NCI-H2171 (cell line): ENCODE results near the gene ZC3H13.
A peak's percentile ranks its signal among the peaks of the same experiment; 100 is the strongest.

ENCODE experiments used
- DNase-seq: peaks from one replicate; lab custom pipeline; 2025; lab: John Stamatoyannopoulos, UW

Gene ZC3H13, protein sequence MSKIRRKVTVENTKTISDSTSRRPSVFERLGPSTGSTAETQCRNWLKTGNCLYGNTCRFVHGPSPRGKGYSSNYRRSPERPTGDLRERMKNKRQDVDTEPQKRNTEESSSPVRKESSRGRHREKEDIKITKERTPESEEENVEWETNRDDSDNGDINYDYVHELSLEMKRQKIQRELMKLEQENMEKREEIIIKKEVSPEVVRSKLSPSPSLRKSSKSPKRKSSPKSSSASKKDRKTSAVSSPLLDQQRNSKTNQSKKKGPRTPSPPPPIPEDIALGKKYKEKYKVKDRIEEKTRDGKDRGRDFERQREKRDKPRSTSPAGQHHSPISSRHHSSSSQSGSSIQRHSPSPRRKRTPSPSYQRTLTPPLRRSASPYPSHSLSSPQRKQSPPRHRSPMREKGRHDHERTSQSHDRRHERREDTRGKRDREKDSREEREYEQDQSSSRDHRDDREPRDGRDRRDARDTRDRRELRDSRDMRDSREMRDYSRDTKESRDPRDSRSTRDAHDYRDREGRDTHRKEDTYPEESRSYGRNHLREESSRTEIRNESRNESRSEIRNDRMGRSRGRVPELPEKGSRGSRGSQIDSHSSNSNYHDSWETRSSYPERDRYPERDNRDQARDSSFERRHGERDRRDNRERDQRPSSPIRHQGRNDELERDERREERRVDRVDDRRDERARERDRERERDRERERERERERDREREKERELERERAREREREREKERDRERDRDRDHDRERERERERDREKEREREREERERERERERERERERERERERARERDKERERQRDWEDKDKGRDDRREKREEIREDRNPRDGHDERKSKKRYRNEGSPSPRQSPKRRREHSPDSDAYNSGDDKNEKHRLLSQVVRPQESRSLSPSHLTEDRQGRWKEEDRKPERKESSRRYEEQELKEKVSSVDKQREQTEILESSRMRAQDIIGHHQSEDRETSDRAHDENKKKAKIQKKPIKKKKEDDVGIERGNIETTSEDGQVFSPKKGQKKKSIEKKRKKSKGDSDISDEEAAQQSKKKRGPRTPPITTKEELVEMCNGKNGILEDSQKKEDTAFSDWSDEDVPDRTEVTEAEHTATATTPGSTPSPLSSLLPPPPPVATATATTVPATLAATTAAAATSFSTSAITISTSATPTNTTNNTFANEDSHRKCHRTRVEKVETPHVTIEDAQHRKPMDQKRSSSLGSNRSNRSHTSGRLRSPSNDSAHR (N-terminal part only)

DNA sequence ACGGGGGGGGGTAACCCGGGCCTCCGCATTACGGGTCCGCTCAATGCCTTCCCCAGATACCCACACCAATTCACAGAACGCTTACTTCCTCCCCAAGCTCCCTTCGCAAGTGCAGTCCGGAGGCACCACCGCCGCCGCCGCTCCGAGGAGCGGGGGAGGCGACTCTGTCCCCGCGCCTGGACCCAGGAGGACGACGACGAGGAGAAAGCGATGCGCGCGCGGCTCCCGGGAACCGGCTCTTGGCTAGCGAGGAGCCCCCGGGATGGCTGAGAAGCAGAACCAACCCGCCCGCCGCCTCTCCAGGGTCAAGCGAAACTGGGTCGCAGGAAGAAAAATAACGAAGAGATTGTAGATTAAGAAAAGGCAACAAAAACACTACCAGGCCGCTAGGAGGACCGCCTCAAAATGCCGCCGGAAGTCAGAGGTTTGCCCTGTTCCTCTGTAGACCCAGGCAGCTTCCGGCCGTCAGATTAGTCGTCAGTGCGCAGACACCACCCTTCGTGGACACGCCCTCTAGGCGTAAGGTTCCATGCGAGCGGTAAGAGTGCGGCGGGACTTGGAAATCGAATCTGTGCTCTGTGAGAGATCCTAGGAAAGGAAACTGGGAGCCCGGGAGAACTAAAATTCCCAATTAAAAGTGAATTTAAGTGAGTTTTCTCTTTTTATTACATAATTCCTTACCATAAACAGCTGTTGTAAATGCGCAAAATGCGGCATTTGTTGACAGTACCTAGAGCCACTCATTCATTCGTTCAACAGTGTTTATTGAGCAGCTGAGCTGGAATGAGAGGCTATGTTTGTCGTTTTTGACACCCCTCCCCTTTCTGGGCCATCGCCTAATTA, at the start of gene ZC3H13:
TSS of gene ZC3H13 (minus strand) at position 428 of the 843 bp plus-strand sequence. CDS start 7,239 bp downstream, outside the sequence.
- DNase-seq = peak; percentile 73

DNA sequence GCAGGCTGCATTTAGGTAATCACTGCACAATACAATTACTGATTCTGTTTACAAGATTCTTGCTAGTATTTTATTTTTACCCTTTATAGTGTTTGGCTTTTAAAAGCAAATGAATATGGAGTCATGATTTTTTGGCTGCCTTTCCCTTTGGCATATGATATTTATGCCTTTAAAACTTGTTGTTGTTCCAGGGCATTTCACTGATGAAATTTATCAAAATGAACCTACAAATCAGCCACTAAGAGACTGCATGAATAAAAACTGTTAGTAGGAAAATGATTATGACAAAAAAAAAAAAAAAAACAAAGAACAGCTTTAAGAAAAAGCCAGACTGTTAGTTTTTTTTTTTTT, 49.7 kb upstream of the ZC3H13 start:
- DNase-seq = no peak

DNA sequence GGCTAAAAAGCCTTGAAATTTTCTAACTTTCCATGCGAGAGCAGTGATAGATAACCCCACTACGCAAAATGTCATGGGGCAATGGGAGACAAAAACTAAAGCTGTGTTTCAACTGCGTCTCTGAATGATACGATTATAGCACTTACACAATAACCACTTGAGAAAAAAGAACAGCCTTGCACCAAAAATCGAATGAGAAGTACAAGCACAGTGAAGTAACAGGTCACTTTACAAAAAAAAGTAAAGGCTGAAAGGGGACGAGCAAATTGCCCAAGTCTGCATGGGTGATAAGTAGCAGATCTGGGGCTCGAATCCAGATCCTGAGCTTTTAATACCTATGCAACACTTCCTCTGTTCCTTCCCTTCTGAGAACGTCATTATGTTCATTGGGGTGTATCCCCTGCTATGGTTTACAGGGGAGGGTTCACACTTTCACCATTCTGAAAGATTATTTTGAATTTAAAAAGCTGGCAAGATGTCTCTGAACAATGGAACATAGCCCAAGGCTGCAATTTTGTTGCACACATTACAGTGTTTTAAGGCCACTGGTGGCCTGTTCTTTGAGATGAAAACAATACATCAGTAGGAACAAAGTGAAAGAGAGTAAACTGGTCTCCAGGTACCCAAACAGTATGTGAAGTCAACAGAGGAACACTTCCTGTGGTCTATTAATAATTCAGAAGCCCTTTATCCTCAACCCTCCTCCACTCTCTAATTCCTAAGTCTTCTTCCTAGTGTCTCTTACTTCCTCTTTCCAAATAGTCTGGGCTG, 49.1 kb upstream of the ZC3H13 start:
- DNase-seq = no peak

DNA sequence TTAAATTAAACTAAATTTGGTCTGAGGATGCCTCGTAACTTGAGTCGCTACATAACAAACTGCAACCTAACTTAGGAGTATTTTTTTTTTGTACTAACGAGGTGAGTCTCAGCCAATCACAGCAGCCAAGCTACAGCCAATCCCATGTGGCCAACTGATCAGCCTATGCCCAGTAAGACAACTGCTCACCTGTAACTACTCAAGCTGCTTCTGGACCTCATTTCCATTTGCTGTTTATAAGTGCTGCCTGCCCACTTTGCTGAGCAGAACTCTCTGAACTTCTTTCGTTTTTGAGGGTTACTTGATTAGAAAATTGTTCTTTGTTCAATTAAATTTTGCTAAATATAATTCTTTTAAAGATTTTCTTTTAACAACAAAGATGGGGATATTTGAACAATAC, 48.5 kb upstream of the ZC3H13 start:
- no peak for DNase-seq

DNA sequence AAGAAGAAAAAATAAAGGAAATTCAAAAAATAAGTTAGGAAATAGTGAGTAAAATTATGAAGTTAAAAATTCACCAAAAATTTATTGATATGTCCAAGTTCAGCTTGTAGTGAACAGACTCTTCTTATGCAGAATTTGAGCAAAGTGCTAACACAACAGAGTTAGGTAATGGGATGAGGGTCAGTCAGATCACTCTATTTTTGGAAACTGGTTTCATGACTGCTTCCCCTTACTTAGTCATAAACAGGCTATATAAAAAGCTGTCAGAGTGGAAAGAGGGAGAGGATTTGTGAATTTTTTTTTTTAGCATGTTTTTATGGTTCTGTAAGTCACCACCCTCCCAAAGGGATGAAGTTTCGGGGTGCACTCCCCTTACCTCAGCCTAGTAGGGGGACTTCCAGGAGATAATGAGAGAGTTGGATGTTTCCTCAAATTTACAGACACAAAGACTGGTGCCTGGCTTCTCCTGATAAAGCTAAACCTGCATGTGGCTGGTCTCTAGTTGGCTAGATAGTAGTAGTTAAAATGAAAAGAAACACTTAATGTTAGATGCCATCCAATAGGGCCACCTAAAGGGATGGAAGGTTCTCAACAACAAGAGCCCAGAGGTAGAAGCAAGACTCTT, 47.8 kb upstream of the ZC3H13 start:
- DNase-seq = no peak

DNA sequence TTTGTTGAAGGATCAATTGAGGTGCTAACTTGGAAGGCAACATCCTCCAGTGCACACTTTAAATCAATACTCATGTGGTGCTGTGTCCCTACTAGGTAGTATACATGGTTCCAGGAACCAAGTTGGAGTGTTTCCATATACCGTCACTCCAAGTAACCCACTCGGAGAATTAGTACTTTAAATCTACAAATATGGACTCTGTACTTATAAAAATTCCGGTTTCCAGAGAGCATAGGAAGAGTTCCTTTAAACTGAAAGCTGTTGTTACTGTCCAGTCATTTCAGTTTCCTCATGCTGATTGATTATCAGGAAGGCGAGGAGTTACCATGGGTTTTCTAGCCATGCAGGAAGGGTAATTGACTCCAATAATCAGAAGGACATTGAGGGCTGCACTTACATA, 45.1 kb upstream of the ZC3H13 start:
- DNase-seq = no peak

DNA sequence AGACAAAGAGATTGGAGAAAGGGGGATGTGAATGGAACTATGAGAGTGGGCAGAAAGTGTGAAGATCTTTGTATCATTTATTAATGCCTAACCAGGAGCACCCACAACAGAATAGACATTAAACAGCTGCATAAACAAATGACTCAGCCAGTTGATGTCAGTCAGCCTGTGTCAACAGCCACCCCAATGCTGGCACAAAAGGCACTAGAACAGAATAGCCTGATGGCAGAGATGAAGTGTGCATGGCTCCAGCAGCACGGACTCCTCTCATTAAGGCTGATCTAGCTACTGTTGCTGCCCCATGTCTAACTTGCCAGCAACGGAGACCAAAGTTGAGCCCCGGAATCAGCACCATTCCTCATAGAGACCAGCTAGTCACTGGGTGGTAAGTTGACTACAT, 44.5 kb upstream of the ZC3H13 start:
- no peak for DNase-seq

DNA sequence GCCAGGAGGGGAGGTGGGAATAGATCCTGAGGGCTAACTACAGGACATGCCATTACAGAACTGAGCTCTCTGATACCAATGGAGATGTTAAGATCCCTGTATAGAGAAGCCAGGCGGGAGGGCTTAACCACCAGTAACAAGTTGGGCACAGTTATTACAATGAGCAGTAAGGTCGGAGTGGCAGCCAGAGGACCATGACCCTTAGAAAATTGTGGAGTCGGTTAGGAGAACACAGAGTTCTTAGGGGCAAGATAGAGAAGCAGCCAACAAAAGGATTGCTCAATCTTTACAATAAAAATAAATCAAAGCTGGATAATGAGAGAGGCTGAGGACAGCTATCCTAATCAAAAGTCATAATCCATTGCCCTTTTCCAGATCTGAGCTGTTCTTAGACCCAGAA, 41.9 kb upstream of the ZC3H13 start:
- DNase-seq = no peak

DNA sequence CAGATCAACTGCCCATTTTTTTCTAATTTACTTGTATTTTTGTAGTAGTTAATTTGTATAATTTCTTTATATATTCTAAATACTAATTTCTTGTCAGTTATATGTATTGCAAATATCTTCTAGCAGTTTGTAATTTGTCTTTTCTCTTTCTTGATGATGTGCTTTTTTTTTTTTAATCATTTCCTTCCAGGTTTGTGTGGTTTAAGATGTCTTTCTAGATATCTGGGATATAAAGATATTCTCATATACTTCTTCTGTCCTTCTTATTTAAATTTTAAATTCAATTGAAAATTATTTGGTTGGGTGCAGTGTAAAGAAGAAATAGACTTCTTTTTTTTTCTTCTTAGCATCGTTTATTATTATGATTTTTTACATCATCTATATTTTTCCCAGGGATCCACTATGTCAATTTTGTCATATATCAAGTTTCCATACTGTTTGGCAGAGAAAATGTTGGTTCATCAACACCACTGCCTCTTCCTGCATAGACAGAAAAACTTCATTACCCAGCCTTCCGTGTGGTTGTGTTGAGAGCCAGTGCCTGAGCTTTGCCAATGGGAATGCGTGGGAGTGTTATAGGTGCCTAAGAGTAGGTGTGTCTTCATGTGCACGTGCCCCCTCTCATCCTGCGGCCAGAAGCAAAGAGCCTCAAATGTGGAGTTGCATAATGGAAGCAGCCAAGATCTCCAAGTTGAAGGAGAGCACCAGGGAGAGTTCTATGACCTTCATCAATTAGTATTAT, 36.4 kb upstream of the ZC3H13 start:
- no peak for DNase-seq

DNA sequence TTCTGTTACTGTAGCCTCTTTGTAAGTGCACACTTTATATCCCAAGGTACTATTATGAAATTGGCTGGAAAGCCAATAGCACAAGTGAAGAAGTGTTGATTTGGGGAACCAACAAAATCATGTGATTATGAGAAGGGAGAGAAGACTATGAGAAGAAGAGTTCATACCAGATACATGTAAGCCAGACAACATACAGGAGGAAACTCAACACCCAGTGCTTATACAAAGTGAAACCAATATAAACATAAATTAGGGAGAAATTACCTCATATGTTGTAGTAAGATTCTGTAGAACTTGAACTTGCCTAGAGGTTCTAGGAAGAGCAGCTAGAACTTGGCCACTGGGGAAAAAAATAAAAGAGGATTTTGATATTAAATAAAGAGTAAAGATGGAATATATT, 34.9 kb upstream of the ZC3H13 start:
- no peak for DNase-seq

DNA sequence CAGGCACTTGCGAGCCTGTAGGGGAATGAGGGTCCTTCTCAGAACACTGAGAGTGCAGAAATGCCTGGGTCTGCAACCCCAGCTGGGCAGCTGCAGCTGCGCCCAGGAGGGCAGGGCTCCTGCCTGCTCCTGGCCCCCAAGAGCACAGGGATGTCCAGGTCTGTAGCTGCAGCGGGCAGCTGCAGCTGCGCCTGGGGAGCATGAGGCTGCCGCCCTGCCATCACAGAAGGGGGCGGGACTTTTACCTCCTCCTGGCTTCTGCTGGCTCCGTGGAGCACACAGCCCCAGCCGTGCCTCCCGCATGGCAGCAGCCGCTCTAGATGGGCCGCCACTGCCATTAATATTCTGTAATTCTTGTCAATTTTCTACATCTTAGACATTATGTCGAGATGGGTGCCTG, 34.4 kb upstream of the ZC3H13 start:
- DNase-seq = no peak

DNA sequence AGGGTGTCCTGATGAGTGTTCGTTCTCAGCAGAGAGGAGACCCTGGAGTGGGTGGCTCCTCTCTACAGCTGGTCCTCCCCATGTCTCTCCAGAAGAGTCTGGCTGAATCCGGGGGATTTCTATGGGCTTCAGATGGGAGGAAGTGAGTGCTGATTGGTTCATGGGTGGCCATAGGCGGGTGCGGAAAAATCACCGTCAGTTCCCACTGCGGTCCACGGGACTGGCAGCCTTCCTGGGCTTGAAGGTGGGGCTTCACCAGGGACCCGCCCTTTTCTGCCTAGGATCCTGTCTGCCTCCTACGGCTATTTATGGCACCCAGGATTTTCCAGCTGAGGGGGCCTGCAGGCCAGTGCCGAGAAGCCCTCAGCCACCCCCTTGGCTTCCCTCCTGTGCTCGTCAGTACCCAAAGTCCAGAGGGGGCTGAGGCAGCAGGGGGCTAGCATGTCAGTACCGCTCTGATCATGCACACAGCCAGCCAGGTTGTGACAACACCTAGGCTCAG, 33.9 kb upstream of the ZC3H13 start:
- no peak for DNase-seq

DNA sequence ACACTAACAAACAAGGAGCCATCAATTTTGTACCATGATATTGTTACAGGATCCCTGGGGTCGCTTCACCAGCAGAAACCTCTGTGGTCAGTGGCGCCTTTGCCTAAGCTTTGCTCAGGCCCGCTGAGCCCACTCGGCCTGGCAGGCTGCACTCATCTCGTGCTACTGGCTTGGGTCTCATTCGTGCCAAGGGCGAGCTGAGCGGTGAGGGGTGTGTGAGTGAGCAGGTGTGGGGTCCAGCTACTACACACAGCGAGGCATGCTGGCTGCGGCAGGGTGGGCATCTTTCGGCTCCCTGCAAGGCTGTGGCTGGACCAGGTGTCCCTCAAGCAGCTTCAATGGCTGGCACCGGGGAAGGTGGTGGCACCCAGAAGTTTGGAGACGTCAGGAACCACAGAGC, 33.2 kb upstream of the ZC3H13 start:
- DNase-seq = no peak

DNA sequence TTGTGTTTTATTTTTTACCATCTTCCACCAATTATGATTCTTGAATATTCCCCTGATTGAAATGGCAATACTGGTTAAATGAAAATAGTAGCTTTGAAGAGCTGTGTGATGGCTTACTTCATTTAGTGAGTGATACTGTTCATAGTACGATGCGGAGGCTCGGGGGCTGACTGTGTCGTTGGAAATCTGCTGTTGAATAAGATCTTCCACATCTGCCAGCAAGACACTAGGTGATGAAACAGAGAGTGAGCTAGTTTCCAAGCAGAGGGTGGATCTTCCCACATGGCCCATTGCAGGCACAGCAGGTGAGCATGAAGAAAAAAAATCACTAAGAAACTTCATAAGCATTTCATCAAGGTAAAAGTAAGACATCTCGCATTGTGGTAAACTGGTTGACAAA, 29.8 kb upstream of the ZC3H13 start:
- no peak for DNase-seq

DNA sequence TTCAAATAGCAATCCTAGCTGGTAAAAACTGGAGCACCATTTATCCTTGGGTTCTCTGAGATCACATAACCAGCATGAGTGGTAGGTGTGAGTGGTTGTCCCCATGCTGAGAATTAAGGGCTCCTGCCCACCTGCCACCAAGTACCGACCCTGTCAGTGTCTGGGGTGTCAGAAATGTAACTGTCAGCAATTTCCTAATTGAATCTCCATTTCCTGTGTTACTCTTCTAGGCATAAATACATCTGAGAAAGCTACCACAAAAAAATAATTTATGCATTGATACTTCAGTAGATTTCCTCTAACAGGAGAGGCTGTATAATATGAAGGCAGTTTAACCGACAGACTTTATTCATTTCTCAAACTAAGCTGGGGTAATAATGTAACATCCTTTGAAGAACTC, 27.2 kb upstream of the ZC3H13 start:
- DNase-seq = no peak

DNA sequence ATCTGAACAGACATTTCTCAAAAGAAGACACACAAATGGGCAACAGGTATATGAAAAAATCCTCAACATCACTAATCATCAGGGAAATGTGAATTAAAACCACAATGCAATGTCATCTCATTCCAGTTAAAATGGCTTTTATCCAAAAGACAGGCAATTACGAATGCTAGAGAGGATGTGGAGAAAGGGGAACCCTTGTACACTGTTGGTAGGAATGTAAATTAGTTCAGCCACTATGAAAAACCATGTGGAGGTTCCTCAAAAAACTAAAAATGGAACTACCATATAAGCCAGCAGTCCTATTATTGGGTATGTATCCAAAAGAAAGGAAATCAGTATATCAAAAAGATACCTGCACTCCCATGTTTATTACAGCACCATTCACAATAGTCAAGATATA, 24.7 kb upstream of the ZC3H13 start:
- DNase-seq = no peak

DNA sequence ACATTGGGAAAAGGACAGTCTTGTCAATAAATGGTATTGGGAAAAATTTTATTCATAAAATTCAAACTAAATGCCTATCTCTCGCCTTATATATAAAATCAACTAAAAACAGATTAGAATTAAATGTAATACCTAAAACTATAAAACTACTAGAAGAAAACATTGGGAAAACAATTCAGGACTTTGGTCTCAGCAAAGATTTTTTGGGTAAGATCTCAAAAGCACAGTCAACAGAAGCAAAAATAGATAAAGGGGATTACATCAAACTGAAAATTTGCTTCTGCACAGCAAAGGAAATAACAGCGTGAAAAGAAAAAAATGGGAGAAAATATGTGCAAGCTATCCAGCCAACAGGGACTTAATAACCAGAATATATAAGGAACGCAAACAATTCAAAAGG, 24.3 kb upstream of the ZC3H13 start:
- no peak for DNase-seq

DNA sequence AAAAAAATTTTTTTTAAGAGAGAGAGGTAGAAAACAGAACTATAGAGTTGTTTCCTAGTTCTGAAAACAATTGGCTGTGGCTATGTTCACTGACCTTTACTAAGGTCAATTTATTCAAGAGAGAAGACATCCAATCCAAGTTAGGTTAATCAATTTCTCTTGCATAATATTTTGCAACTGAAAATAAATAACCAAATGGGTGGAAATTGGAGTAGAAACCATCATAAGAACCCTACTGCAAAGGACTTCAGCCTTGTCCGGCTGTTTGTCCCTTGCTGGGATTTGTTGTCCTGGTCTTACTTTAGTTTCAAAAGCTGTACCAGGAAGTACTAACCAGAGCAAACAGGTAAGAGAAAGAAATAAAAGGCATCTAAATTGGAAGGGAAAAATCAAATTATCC, 23.3 kb upstream of the ZC3H13 start:
- no peak for DNase-seq

DNA sequence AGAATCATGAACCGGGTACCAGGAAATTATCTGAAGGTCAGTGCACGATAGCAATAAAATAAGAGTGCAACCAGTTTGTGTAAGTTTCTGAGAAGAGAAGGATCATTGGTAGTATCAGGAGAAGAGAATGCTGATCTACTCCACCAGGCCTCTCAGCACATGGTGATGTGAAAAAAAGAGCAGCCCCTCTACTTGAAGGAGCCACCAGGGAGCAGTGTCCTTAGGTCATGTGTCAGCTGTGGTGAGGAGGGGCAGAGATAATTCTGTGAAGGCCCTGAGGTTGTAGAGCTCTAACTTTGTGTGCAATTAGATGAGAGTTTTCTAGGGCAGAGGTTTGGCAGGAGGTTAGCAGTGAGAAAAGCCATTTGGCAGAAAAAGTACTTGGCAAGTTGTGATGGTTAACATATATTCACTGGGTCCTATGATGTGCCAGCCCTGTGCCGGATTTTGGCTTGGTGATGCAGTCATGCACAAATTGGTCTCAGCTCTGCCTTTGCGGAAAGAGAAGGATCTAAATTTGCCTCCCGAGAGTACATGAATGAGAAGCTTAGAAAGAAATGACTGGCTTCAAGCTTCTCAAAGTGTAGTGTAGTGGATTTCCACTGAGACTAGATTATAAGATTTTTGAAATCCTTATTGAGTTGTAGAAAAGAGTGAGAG, 19.2 kb upstream of the ZC3H13 start:
- no peak for DNase-seq
